HG03520 (cell line): Measurements from ENCODE around the gene DDC.

Source experiments
- ATAC-seq: cut with Tn5 transposase; IDR thresholded peaks from one replicate; pipeline ENCODE4 v1.9.1; 2021; ENCODE audit warnings: mild to moderate bottlenecking, moderate library complexity; ENCODE audit not compliant: unreplicated experiment

Gene DDC

GRCh38 chr7:50421043-50421442 is 144.2 kb downstream of the DDC start:
- ATAC-seq = no peak

DNA sequence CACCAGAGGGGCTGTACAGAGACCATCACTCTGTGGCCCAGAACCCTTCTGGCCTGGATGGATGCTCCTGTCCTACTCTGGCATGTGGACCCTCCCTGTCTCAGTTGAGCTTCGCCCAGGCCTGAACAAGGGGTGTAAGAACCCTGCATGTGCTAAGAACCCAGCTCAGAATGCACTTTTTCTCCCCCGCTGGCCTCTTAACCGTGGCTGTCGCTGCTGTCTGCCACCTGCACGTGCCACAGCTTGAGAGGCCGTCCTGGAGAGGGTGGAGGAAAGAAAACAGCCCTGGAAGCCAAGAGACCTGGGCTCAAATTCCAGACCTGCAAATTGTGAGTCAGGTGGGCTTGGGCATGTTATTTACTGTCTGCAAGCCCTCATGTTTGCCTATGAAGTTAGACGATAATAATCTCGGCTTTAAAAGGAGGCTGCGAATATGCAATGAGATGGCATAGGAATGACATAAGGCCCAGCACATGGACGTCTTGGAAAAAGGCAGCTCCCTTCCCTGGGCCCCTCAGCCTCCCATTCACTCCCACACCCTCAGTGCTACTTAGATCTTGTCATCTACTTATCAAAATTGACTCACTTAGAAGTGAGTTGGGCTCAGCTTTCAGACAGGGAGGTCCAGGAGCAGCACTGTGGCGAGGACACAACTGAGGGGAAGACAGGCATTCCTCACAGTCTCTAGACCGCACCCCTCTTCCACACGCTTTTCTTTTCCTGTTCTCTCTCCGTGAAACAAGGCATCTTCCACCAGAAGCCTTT is 146.5 kb downstream of the DDC start:
- no peak for ATAC-seq

DNA sequence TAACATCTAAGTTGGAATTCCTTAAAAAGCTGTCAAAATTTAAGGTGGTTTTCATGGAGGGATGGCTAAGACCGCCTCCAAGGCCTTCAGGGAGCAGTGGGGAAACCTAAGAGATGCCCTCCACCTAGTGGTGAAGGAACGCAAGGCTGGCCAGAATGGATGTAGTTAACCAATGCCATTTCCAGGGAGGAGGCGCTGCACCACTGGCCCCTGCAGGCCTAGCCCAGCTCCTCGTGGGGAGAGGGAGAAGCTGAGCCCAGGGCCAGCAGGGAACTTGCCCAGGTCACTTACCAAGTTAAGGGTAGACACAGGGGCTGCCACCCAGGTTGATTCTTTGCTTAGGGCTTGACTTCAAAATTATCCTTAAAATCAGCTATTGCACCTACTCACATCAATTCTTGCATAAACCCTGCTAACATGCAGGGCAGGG is 147.1 kb downstream of the DDC start:
- ATAC-seq = peak; percentile 87

DNA sequence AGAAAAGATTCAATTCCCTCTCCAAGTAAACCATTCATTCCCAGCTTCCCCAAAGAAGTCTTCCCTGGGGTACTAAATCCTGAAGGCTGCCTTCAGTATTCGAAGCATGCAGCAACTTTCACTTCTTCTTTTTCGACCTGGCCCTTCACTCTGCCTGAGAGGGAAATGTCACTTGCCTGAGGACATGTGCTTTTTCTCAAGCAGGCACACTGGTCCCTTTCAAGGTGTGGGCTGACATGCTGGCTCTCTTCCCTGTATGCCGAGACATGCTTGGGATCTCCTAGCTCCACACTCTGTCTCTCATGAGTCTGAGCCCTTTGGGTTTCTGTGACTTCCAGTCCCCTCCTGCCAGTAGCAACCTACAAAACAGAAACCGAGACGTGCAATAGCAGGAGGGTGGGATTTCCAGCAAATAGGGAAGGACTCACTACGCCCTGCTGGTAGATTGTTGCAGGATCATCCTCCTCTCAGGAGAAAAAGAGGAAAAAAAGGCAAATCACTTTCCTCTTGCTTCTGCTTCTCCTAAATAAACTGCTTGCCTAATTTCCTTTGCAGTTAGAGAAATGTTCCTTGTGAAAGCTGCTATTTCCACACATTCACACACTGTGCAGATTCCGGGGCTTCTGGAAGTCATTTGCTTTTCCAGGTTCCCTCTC is 148.6 kb downstream of the DDC start:
- ATAC-seq = peak; percentile 75

GRCh38 chr7:50415844-50416364 is 149.3 kb downstream of the DDC start:
- no peak for ATAC-seq

GRCh38 chr7:50413561-50413960 is 151.6 kb downstream of the DDC start:
- no peak for ATAC-seq

- ATAC-seq = no peak
Observed at GRCh38 chr7:50412973-50413372, 152.2 kb downstream of the DDC start.

- no peak for ATAC-seq
Observed at GRCh38 chr7:50411332-50411731, 153.9 kb downstream of the DDC start.

DNA sequence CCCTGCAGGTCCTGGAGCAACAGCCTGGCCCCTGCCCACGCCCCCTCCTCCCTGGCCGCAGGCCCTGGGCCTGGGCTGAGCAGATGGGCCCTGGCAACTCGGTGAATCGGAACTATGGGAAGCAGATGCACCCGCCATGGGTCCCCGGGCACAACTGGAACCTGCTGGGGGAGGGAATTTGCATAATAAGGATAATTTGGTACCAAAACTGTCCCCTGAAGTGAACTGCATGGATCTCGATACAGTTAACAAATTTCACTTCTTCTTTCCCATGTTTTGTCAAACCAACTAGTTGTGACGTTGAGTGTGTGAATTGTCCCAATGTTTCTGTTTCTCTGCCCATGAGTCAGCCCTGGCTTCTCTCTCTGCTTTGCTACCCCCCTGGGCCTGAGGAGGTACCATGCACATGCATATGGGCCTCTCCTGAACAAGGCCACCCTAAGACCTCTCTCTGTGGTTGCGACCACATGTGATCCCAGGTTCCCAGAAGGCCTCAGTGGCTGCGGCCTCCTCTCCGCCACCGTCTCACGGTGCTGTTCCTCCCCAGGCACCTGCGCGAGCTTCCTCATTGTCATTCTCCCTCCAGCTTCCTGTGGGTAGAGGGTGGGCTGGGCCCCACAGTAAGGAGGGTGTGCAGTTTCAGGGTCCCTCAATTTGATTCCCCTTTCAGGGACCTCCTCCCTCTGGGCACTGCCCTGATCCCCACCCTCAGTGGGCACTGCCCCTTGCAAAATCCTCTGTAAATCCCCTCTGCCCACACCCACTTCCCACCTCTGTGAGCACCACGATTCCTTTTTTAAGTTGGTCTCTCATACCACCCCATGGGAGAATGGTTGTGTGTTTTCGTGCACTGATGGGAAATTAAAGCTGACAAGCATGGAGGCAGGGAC is 155.1 kb downstream of the DDC start:
- ATAC-seq = peak; percentile 32
